GM19193 (cell line): ENCODE measurements around the gene A2M.

Experiments
- POLR2A ChIP-seq: IDR thresholded peaks from 4 replicates; pipeline ENCODE4 v1.6.1; 2011; ENCODE audit not compliant: insufficient read depth, insufficient read length; ENCODE audit errors: extremely low read depth

The A2M gene

DNA sequence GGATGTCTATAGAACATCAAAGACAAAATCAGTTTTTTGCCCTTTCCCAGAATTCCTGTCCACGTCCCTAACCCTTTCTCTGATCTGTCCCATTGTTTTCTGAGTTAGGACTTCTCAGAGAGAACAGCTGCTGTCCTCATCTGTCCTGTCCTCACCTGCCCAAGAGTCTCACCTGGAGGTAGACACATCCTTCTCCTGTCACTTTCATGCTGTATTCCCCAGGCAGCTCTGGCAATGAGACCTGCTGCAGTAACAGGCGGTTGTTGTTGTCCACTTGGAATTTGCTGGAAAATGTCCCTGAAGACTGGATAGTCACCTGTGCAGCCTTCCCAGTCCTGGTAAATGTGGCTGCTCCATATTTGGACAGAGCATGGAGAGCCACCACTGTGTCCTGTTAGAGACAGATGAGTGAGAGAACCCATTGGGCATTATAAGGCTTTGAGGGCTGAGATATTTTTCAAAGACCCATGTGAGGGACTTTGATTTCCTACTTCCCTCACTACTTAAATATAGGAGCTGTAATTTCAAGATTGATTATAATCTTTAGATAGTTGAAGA, 43.2 kb downstream of the A2M start:
- no peak for TF ChIP-seq POLR2A

DNA sequence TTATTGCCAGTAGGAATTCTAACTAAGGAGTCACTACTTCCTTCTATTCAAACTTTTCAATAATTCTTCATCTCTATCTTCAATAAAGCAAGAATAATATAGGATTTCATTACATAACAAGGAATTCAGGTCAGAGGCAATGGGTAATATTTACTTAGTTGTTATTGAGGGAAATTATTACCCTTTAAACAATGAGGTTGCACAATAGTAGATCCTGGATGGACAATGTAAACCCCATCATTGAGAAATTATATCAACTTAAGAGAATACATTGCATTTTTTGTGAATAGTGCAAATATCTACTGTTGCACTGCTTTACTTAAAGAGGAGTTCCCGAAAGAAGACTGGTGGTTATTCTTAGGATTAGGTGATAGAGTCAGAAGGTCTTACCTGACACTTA, 43.8 kb downstream of the A2M start:
- no peak for TF ChIP-seq POLR2A

DNA sequence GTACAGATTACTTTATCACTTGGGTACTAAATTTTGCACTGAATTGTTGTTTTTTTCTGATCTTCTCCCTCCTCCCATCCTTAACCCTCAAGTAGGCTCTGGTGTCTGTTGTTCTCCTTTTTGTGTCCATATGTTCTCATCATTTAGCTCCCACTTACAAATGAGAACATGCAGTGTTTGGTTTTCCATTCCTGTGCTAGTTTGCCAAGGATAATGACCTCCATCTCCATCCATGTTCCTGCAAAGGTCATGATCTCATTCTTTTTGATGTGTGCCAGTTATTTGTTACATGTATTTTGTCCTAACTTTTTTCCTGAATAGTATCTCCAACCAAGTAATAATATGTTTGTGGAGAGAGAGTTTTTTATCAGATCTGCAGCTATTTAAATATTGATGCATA, 44.2 kb downstream of the A2M start:
- no peak for TF ChIP-seq POLR2A

GRCh38 chr12:9070351-9070750, 45.4 kb downstream of the A2M start:
- no peak for TF ChIP-seq POLR2A

- TF ChIP-seq POLR2A, result no peak
Observed at GRCh38 chr12:9068600-9068999, 47.1 kb downstream of the A2M start.

GRCh38 chr12:9068086-9068485, 47.6 kb downstream of the A2M start:
- TF ChIP-seq POLR2A, result no peak

DNA sequence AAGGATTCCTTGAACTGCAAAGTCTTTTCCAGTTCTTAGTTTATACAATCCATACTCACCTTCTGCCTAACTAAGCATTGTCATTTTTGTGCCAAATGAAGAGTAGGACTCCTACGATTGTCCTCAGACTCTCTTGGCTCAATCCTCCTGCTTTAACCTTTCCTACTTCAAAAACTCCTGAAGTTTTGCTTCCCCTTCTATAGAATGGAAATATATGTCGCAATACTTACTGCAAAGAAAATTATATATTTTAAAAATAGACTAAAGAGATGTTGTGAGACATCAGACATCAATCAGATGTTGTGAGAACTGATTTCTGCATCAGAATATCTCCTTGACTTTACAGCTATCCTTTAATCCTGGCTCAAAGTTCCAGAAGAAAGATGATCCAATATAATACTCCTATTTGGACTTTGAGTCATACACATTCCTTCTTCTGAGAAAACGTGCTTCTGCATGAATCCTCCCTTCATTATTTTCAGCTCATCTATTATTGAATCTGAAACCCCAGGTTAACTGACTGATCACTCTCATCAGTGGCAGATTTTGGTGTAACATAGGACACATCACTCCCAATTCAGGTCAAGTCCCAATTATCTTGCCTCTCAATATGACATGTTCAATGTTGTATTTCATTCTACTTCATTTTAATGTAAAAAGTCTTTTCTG, 48.8 kb downstream of the A2M start:
- no peak for TF ChIP-seq POLR2A

DNA sequence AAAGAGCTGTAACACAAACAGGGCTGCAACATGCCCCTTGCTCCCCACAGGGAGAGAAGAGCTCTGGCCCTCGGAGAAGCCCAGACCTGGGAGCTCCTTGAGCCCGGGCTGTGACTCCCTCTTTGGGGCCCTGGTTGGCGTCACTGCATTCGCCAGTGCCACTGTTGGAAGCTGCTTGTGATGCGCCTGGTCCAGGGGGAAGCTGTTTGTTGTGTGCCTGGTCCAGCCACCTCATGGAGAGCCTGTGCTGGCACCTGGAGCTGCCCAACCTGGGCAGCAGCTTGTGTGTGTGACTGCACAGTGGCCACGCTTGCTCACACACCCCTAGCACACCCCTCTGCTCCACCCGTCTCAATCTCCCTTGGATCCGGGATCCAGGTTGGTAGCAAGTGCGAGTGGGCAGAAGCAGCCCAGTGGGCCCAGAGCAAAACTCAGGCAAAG, 49.5 kb downstream of the A2M start:
- TF ChIP-seq POLR2A, result no peak

DNA sequence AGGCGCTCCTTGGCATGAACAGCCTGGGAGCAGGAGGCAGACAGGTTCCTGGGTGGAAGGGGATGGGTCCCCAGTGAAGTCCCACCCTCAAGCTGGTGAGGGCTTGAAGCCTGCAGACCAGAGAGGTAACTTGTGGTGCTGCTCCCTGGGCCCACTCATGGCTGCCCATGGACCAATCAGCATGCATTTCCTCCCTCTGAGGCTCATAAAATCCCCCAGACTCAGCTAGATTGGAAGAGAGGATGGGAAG, 50.2 kb downstream of the A2M start:
- TF ChIP-seq POLR2A, result no peak

- TF ChIP-seq POLR2A, result no peak
Observed at GRCh38 chr12:9064815-9065606, 50.7 kb downstream of the A2M start.

DNA sequence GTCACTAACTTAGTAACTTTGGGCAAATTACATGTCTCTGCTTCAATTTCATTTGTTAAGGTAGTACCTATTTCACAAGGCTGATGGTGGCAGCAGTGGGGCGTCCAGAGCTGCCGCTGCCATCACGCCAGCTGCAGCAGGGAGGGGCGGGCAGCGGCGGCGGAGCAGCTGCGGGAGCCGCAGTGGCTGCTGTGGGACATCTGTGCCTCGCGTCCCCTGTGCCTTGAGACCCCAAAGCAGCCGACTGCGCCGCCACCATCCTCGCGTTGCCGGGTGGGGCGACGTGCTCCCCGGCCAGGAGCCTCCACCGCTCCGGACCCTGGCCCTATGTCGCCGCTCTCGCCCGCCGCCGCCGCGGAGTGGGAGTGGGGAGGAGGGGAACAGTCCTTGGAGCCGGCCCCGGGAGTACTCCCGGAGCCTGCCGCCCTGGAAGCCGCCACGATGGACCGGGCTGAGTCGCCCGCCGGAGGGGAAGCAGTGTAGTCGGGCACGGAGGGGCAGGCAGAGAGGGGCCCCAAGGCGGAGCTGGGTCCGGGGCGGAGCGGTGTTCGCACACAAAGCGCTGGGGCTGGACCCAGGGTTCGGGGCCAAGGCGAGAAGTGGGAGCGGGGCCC, 51.4 kb downstream of the A2M start:
- no peak for TF ChIP-seq POLR2A

GRCh38 chr12:9052610-9053009, 63.1 kb downstream of the A2M start:
- no peak for TF ChIP-seq POLR2A

GRCh38 chr12:9051158-9051550, 64.6 kb downstream of the A2M start:
- no peak for TF ChIP-seq POLR2A

GRCh38 chr12:9050521-9051157, 65.1 kb downstream of the A2M start:
- TF ChIP-seq POLR2A, result no peak

- TF ChIP-seq POLR2A, result no peak
Observed at GRCh38 chr12:9049520-9050133, 66.1 kb downstream of the A2M start.

GRCh38 chr12:9048930-9049329, 66.8 kb downstream of the A2M start:
- TF ChIP-seq POLR2A, result no peak

- no peak for TF ChIP-seq POLR2A
Observed at GRCh38 chr12:9047105-9047504, 68.6 kb downstream of the A2M start.
